Activated naive CD4-positive, alpha-beta T cell (primary cell): Measurements from ENCODE around the gene NTSR2.
"Not testable (repeated sequence)": the region's sequence is repeated elsewhere in the genome, so short reads cannot be mapped to it uniquely, and the experiment has no call there.

Source experiments
- DNase-seq, 4 experiments: peaks; one replicate each; lab custom pipeline; 2025; lab: John Stamatoyannopoulos, UW

Gene NTSR2

GRCh38 chr2:11679486-11680181 is 9.6 kb upstream of the NTSR2 start:
- no peak for DNase-seq

GRCh38 chr2:11679016-11679415 is 9.0 kb upstream of the NTSR2 start:
- no peak for DNase-seq

- DNase-seq, result no peak
These were observed 8.4 kb upstream of the NTSR2 start for GRCh38 chr2:11678306-11678960.

GRCh38 chr2:11677136-11678055 is 7.4 kb upstream of the NTSR2 start:
- no peak for DNase-seq

GRCh38 chr2:11676640-11677039 is 6.6 kb upstream of the NTSR2 start:
- no peak for DNase-seq

GRCh38 chr2:11675423-11676112 is 5.6 kb upstream of the NTSR2 start:
- no peak for DNase-seq

GRCh38 chr2:11674983-11675382 is 5.0 kb upstream of the NTSR2 start:
- no peak for DNase-seq

- DNase-seq, result no peak
These were observed 2.4 kb upstream of the NTSR2 start for GRCh38 chr2:11672407-11672806.

- DNase-seq, result no peak
These were observed 1.9 kb downstream of the NTSR2 start for GRCh38 chr2:11667866-11668637.

GRCh38 chr2:11667194-11667593 is 2.8 kb downstream of the NTSR2 start:
- DNase-seq, result no peak

GRCh38 chr2:11665510-11666362 is 4.3 kb downstream of the NTSR2 start:
- DNase-seq, result no peak

- no peak for DNase-seq
These were observed 5.0 kb downstream of the NTSR2 start for GRCh38 chr2:11665028-11665427.

- DNase-seq, result no peak
These were observed 6.6 kb downstream of the NTSR2 start for GRCh38 chr2:11663427-11663826.

- no peak for DNase-seq
These were observed 7.1 kb downstream of the NTSR2 start for GRCh38 chr2:11662882-11663281.

GRCh38 chr2:11661891-11662435 is 8.0 kb downstream of the NTSR2 start:
- no peak for DNase-seq

- not testable (repeated sequence) for DNase-seq
These were observed 9.6 kb downstream of the NTSR2 start for GRCh38 chr2:11660396-11660795.

GRCh38 chr2:11659851-11660250 is 10.1 kb downstream of the NTSR2 start:
- DNase-seq, result no peak

- DNase-seq, result no peak
These were observed 10.9 kb downstream of the NTSR2 start for GRCh38 chr2:11659115-11659475.

- DNase-seq, result no peak
These were observed 11.5 kb downstream of the NTSR2 start for GRCh38 chr2:11658208-11659114.
